ENCODE results near the gene SPEN.
"Not testable (repeated sequence)": the region's sequence is repeated elsewhere in the genome, so short reads cannot be mapped to it uniquely, and the experiment has no call there.

DNA sequence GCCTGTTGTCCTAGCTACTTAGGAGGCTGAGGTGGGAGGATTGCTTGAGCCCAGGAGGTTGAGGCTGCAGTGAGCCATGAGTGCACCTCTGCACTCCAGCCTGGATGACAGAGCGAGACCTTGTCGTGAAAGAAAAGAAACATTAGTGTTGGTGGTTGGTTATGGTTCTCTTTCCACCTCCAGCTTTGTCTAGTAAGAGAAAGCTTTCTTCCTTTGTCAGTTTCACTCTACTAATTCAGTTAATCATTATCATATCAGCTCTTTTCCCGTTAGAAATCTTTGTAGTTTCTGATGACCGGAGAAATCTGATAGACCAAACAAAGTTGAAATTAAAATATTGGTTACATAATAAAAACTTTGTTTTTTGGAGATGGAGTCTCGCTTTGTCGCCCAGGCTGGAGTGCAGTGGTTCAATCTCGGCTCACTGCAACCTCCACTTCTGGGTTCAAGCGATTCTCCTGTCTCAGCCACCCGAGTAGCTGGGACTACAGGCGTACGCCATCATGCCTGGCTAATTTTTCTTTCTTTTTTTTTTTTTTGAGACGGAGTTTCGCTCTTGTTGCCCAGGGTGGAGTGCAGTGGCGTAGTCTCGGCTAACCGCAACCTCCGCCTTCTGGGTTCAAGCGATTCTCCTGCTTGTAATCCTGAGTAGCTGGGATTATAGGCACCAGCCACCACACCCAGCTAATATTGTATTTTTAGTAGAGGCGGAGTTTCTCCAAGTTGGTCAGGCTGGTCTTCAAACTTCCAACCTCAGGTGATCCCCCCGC lies 49.5 kb downstream of the SPEN start:
- TF ChIP-seq CEBPB (IDR thresholded peaks at IDR 0.05; ENCODE audit: low read depth, low read length); CTCF (conservative IDR thresholded peaks at IDR 0.05; ENCODE audit: low read depth, low read length); BHLHE40 (IDR thresholded peaks at IDR 0.05; ENCODE audit: low read depth, low read length); RFX5 (IDR thresholded peaks at IDR 0.05; ENCODE audit: low read depth, low read length); RCOR1 (IDR thresholded peaks at IDR 0.05; ENCODE audit: insufficient replicate concordance, low read length); MXI1 (IDR thresholded peaks at IDR 0.05; ENCODE audit: borderline replicate concordance, low read depth, low read length); POLR2A (IDR thresholded peaks at IDR 0.05; ENCODE audit: low read depth, low read length); MAFK (IDR thresholded peaks at IDR 0.05; ENCODE audit: low read depth, low read length); SMC3 (IDR thresholded peaks at IDR 0.05; ENCODE audit: low read depth, low read length); USF2 (IDR thresholded peaks at IDR 0.05; ENCODE audit: low read depth, low read length): not testable (repeated sequence)
- TF ChIP-seq, protein P1, sequence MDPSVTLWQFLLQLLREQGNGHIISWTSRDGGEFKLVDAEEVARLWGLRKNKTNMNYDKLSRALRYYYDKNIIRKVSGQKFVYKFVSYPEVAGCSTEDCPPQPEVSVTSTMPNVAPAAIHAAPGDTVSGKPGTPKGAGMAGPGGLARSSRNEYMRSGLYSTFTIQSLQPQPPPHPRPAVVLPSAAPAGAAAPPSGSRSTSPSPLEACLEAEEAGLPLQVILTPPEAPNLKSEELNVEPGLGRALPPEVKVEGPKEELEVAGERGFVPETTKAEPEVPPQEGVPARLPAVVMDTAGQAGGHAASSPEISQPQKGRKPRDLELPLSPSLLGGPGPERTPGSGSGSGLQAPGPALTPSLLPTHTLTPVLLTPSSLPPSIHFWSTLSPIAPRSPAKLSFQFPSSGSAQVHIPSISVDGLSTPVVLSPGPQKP (IDR thresholded peaks at IDR 0.05; ENCODE audit: borderline replicate concordance, low read depth, low read length), result not testable (repeated sequence)
